ENCODE measurements around the gene C2. TPM values are rescaled to one million over a fixed set of nuclear protein-coding genes. Genes with fewer than 3 reads are reported as not detected.

Gene C2
- total RNA-seq, 4 donors from 2014 or later, result 3.3 to 33.4 (median 14.4) TPM

DNA sequence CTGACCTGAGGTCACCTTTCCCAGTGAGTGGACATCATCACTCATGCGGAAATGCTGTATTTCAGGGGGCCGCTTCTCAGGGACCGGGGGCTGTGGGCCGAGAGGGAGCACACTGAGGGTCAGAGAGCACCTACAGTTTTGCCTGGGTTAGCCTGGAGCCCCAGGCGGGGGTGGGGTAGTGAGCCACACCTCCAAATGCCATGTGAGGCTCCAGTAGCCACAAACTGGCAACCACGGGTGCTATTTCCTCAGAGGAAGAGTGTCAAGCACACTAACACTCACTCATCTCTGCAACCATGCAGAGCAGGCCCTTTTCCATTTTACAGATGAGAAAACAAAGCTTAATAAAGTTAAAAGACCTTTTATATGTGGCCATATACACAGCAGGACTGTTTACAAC is 34.7 kb upstream of the C2 start:
- Histone ChIP-seq H3K9me3 (no peaks in the 10 kb centered on the region), H3K36me3 (peaks cover 0 to 88% of the 10 kb centered on the region in 2 donors), H3K27ac (no peak overlapping the region), H3K27me3 (no peaks in the 10 kb centered on the region), H3K4me1 (peaks cover 0 to 14% (median 0%) of the 10 kb centered on the region in 3 donors), H3K4me3 (no peak overlapping the region)
- no peak for ATAC-seq
- TF ChIP-seq, protein P1, sequence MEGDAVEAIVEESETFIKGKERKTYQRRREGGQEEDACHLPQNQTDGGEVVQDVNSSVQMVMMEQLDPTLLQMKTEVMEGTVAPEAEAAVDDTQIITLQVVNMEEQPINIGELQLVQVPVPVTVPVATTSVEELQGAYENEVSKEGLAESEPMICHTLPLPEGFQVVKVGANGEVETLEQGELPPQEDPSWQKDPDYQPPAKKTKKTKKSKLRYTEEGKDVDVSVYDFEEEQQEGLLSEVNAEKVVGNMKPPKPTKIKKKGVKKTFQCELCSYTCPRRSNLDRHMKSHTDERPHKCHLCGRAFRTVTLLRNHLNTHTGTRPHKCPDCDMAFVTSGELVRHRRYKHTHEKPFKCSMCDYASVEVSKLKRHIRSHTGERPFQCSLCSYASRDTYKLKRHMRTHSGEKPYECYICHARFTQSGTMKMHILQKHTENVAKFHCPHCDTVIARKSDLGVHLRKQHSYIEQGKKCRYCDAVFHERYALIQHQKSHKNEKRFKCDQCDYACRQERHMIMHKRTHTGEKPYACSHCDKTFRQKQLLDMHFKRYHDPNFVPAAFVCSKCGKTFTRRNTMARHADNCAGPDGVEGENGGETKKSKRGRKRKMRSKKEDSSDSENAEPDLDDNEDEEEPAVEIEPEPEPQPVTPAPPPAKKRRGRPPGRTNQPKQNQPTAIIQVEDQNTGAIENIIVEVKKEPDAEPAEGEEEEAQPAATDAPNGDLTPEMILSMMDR (IDR thresholded peaks at IDR 0.05), result no peak
- no peak for TF ChIP-seq POLR2A (IDR thresholded peaks at IDR 0.05)
- no peak for TF ChIP-seq EP300 (IDR thresholded peaks at IDR 0.05)
- TF ChIP-seq POLR2AphosphoS5 (IDR thresholded peaks at IDR 0.05), result no peak
- WGBS, 2 donors (ENCODE audit: low coverage in 1 of 2), result no CpG with 5 or more reads among the region's 6 CpGs

DNA sequence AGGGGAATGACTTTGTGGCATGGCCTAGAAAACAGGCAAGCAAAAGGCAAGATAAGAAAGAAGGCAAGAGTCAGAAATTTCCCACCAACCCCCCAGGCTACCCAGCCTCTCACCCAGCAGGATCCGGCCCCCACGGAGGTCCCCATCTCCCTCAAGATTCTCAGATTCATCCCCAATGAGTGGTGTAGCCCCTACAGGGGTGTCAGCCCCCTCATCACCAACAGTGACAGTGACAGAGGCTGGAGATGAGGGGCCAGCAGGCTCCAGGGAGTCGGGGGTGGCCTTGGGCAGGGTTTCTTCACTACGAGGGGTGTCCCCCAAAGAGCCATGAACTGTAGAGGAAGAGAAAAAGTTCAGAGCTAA is 31.0 kb upstream of the C2 start:
- 33 to 61% methylated on average over 2 of the region's 4 CpGs for WGBS, 2 donors (ENCODE audit: low coverage in 1 of 2)
- Histone ChIP-seq H3K4me1 (peaks cover 3 to 48% (median 11%) of the 10 kb centered on the region in 3 donors), H3K27ac (peak overlapping the region; percentile 32 to 91 (median 88)), H3K9me3 (no peaks in the 10 kb centered on the region), H3K4me3 (peak overlapping the region in 1 of 2 donors; percentile 97), H3K36me3 (peaks cover 0 to 51% of the 10 kb centered on the region in 2 donors), H3K27me3 (no peaks in the 10 kb centered on the region)
- no peak for ATAC-seq
- TF ChIP-seq, protein P1 (IDR thresholded peaks at IDR 0.05), result no peak
- TF ChIP-seq POLR2A (IDR thresholded peaks at IDR 0.05) (no peak), EP300 (IDR thresholded peaks at IDR 0.05) (no peak), POLR2AphosphoS5 (IDR thresholded peaks at IDR 0.05) (no peak)

DNA sequence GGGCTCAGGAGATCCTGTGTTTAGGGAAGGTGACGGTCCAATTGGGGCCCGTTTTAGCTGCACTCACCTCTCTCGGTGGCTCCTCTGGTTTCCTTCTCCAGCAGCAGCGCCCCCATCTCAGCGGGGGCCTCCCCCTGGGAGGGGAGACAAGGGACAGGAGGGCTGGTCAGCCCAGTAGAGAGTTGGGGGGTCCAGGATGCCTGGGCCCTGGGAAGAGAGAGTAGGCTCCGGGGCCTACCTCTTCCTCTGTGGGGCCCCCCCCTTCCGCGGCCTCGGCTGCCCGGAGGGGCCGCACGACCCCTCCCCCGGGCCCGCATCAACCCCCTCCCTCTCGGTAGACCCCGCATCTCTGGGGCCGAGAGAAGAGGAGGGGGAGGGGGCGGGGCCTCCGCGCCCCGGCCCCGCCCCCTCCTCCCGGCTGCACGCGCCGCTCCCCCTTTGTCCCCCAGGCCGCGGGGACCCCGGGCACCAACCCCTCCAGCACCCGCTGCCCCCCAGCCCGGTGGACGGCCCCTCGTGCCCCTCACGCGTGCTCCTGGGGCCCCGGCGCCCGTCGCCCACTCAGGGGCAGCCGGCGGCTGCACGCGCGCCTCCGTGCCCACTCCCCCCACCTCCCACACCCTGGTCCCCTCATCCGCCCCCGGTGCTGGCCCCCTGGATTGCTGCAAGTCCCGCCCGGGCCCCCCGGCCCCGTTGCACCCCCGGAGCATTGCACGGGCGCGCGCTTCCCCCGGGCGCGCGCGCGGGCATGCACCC is 30.5 kb upstream of the C2 start:
- WGBS, 2 donors (ENCODE audit: low coverage in 1 of 2), result 0% methylated on average over 4 of the region's 62 CpGs; no CpG with 5 or more reads in 1 of the 2 donors
- ATAC-seq, result no peak
- TF ChIP-seq, protein P1 (IDR thresholded peaks at IDR 0.05), result peak in 1 of 4 experiments; percentile 18
- TF ChIP-seq EP300 (IDR thresholded peaks at IDR 0.05), result no peak

DNA sequence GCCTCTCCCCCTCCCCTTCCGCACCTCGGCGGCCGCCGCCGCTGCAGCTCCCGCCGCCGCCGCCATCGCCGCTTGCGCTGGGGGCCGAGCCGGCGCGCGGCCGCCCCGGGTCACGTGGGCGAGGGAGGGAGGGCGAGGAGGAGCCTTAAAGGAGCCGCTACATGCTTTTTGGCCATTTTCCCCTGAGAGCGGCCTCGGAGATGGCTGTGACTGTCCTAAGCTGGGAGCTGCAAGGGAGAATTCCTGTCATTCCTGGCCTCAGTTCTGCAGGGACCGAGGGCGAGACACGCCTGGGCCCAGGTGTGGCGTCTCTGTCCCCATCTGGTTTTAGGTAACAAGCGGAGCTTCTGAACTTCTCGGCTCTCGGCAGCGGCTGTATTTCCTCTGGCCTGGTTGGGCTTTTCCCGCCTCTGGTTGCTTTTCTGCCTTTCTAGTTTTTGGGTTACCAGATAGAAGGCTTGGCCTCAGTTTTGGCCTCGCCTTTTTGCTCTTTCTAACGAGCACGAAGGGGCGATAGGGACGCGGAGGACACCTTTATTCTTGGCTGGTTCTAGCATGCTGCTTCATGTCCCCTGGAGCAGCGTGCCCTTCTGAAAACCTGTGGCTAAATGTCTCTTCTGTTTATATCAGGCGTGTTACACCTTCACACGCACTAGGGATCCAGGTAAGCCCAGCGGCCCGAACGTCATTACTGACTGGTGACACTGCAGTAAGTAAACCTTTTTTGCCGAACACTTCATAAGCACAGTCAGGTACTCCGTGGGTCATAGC is 29.7 kb upstream of the C2 start, which contains the start of gene EHMT2:
Gene EHMT2 (minus strand): TSS at position 87 of the 771 bp plus-strand sequence. CDS start 21 bp downstream, at position 66.
- Histone ChIP-seq H3K9me3 (no peaks in the 10 kb centered on the region), H3K4me3 (peak within 1 kb of the TSS; percentile 82 to 97), H3K27me3 (no peaks in the 10 kb centered on the region), H3K36me3 (peaks cover 0 to 38% of the 10 kb centered on the region in 2 donors), H3K27ac (peak within 1 kb of the TSS; percentile 80 to 91 (median 88)), H3K4me1 (peaks cover 3 to 56% (median 12%) of the 10 kb centered on the region in 3 donors)
- peak; percentile 58 for ATAC-seq
- TF ChIP-seq POLR2AphosphoS5 (IDR thresholded peaks at IDR 0.05) (peak; percentile 47), EP300 (IDR thresholded peaks at IDR 0.05) (no peak), POLR2A (IDR thresholded peaks at IDR 0.05) (peak in 1 of 2 donors; percentile 52)
- TF ChIP-seq, protein P1 (IDR thresholded peaks at IDR 0.05), result peak in 2 of 4 experiments; percentile 46 to 57
- 0% methylated on average over 9 of the region's 49 CpGs for WGBS, 2 donors (ENCODE audit: low coverage in 1 of 2)

More for the DNA sequence above, 30.5 kb upstream of the C2 start:
- H3K9me3 ChIP-seq, result no peaks in the 10 kb centered on the region
- H3K4me1 ChIP-seq, result peaks cover 3 to 50% (median 11%) of the 10 kb centered on the region in 3 donors
- peak overlapping the region; percentile 32 to 91 (median 88) for H3K27ac ChIP-seq
- peak overlapping the region; percentile 82 to 97 for H3K4me3 ChIP-seq
- H3K27me3 ChIP-seq, result no peaks in the 10 kb centered on the region
- peaks cover 0 to 46% of the 10 kb centered on the region in 2 donors for H3K36me3 ChIP-seq
